ENCODE results near the gene CTNNBIP1.

GRCh38 chr1:9922342-9922741 lies 12.3 kb upstream of the CTNNBIP1 start:
- TF ChIP-seq GLI4 (tag by site-specific recombination; IDR thresholded peaks at IDR 0.05) = no peak
- TF ChIP-seq, protein P1, sequence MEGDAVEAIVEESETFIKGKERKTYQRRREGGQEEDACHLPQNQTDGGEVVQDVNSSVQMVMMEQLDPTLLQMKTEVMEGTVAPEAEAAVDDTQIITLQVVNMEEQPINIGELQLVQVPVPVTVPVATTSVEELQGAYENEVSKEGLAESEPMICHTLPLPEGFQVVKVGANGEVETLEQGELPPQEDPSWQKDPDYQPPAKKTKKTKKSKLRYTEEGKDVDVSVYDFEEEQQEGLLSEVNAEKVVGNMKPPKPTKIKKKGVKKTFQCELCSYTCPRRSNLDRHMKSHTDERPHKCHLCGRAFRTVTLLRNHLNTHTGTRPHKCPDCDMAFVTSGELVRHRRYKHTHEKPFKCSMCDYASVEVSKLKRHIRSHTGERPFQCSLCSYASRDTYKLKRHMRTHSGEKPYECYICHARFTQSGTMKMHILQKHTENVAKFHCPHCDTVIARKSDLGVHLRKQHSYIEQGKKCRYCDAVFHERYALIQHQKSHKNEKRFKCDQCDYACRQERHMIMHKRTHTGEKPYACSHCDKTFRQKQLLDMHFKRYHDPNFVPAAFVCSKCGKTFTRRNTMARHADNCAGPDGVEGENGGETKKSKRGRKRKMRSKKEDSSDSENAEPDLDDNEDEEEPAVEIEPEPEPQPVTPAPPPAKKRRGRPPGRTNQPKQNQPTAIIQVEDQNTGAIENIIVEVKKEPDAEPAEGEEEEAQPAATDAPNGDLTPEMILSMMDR (tag by site-specific recombination; IDR thresholded peaks at IDR 0.05) = no peak
- TF ChIP-seq KLF1 (tag by site-specific recombination; IDR thresholded peaks at IDR 0.05) = no peak
- TF ChIP-seq ZNF274 (IDR thresholded peaks at IDR 0.05; ENCODE audit: low read length) = no peak
- TF ChIP-seq ZNF274 (tag by site-specific recombination; IDR thresholded peaks at IDR 0.05; ENCODE audit: borderline replicate concordance) = no peak
- TF ChIP-seq ZBTB44 (tag by site-specific recombination; IDR thresholded peaks at IDR 0.05) = peak; percentile 64
- TF ChIP-seq, protein P2, sequence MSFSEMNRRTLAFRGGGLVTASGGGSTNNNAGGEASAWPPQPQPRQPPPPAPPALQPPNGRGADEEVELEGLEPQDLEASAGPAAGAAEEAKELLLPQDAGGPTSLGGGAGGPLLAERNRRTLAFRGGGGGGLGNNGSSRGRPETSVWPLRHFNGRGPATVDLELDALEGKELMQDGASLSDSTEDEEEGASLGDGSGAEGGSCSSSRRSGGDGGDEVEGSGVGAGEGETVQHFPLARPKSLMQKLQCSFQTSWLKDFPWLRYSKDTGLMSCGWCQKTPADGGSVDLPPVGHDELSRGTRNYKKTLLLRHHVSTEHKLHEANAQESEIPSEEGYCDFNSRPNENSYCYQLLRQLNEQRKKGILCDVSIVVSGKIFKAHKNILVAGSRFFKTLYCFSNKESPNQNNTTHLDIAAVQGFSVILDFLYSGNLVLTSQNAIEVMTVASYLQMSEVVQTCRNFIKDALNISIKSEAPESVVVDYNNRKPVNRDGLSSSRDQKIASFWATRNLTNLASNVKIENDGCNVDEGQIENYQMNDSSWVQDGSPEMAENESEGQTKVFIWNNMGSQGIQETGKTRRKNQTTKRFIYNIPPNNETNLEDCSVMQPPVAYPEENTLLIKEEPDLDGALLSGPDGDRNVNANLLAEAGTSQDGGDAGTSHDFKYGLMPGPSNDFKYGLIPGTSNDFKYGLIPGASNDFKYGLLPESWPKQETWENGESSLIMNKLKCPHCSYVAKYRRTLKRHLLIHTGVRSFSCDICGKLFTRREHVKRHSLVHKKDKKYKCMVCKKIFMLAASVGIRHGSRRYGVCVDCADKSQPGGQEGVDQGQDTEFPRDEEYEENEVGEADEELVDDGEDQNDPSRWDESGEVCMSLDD (tag by site-specific recombination; IDR thresholded peaks at IDR 0.05) = no peak

All from HEK293 (cell line).